H1 (cell line): Measurements from ENCODE around the gene MOSMO. TPM values are rescaled to one million over a fixed set of nuclear protein-coding genes. Genes with fewer than 3 reads are reported as not detected.

Source experiments
- BACH1 ChIP-seq: IDR thresholded peaks from 2 replicates; pipeline ENCODE4 v1.6.1; 2012; ENCODE audit warnings: low read length, improper control_type of control experiment
- polyA plus RNA-seq, 7 experiments: library from polyadenylated mRNA; depleted of rRNA in 3 of 7; stranded (reverse) in 5 of 7; unstranded in 2 of 7; fragments of >200 nt in 5 of 7; fragments of 200-250 nt in 2 of 7; gene quantifications; 1 replicate in 5 of 7; 2 replicates in 1 of 7; 4 replicates in 1 of 7; pipeline versions ENCODE4 v1.2.1 to v1.2.3, GENCODE V29; 2011 to 2013; ENCODE audit warnings: missing spikeins in 2 of 7, mixed read lengths in 2 of 7
- total RNA-seq: library from RNA; stranded (reverse); fragmentation: NEBNext Ultra II Directional; extraction: Animal tissue kit (Norgen Biotek cat#: 25700); gene quantifications from 2 replicates; pipeline ENCODE4 v1.2.1, GENCODE V29; 2021

MOSMO gene
- total and polyA plus RNA-seq, 2 of the 8 experiments (the other 6 are each of a cell fraction or from before 2014, with no cell fraction given) = 8.6 to 14.8 TPM

DNA sequence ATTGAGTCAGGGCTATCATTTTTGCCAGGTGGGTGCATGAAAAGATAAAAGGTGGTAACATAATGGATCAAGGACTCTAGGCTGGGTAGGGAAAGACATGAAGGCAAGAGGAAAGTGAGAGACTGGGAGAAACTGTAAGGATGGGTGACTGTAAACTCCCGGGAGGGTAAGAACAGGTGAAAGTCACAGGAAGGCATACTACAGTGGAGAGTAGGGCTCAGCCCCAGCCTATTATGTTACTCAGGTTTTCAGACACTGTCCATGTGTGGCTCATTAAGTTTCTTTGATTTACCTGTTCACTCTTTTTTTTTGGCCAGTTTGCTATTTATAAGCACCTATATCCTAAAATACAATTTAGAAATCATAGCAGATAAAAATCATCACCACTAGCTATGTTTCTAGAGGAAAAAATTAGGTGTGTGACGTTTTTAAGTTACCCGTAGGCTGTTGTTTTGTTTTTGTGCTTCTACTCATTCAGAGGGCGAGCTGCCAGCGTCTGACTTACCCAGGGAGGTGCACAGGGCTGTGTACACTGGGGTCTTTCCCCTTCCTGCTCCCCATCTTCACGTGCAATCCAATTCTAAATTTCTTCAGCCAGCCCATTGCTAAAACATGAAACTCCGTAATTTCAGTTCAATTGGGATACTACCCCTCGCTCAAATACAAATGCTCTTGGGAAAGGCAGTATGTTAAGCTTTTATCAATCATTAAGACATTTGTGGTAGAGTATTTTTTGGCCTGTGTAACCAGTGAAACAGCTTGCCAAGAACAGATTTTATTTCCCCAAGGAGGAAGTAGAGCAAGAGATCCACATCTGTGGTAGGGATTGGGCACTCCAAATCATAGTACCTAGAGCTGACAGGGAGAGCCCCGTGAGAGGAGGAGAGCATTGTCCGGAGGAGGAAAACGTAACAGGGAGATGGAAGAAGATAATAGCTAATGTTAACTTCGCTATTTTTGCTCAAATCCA is 62.7 kb downstream of the MOSMO start (continued):
- TF ChIP-seq BACH1 = no peak
